ENCODE results near the gene ZNF579. TPM values are rescaled to one million over a fixed set of nuclear protein-coding genes. Genes with fewer than 3 reads are reported as not detected.
A peak's percentile ranks its signal among the peaks of the same experiment; 100 is the strongest.

Gene ZNF579
- total and polyA plus RNA-seq, 4 donors: 0.63 to 13.1 (median 12.7) TPM

- Histone ChIP-seq H3K27me3 (ENCODE audit: control insufficient read depth in 1 of 2, insufficient read depth in 2 of 2, low read length in 1 of 2) (no peaks in the 10 kb centered on the region), H3K4me3 (ENCODE audit: low read length in 2 of 2) (no peak overlapping the region), H3K27ac (ENCODE audit: low read depth in 1 of 2, low read length in 2 of 2) (no peak overlapping the region), H3K36me3 (ENCODE audit: control insufficient read depth in 1 of 2, insufficient read depth in 2 of 2, low read length in 1 of 2) (peaks cover 0 to 7% of the 10 kb centered on the region in 2 donors), H3K4me1 (ENCODE audit: control insufficient read depth in 1 of 2, insufficient read depth in 2 of 2, low read length in 2 of 2) (no peaks in the 10 kb centered on the region), H3K9me3 (ENCODE audit: control insufficient read depth, low read length) (no peaks in the 10 kb centered on the region)
- ATAC-seq (ENCODE audit: low FRiP score) (no peak), DNase-seq (no peak)
- intact Hi-C loops (cut with DNase I): no loop called here
- 93 to 94% methylated on average over 70 to 75 of the region's 75 CpGs for WGBS, 2 donors
Observed at GRCh38 chr19:55613930-55614710, 33.5 kb upstream of the ZNF579 start.

DNA sequence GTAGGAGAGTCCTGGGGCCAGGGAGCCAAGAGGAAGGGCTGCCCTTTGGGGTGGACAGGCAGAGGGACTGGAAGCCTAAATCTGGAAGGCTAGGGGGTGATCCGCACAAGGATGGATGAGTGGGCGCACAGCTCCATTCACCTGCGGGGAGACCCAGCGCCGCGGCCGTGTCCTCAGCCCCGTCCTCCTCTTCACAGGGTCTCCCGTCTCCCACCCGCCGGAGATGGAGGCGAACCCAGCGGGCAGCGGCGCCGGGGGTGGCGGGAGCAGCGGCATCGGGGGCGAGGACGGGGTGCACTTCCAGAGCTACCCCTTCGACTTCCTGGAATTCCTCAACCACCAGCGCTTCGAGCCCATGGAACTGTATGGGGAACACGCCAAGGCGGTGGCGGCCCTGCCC, 32.7 kb upstream of the ZNF579 start:
- intact Hi-C loops (cut with DNase I): no loop called here
- no peaks in the 10 kb centered on the region for H3K27me3 ChIP-seq (ENCODE audit: control insufficient read depth in 1 of 2, insufficient read depth in 2 of 2, low read length in 1 of 2)
- H3K4me1 ChIP-seq (ENCODE audit: control insufficient read depth in 1 of 2, insufficient read depth in 2 of 2, low read length in 2 of 2): no peaks in the 10 kb centered on the region
- H3K27ac ChIP-seq (ENCODE audit: low read depth in 1 of 2, low read length in 2 of 2): no peak overlapping the region
- H3K4me3 ChIP-seq (ENCODE audit: low read length in 2 of 2): no peak overlapping the region
- no peaks in the 10 kb centered on the region for H3K9me3 ChIP-seq (ENCODE audit: control insufficient read depth, low read length)
- WGBS, 2 donors: 93 to 97% methylated on average over 20 to 27 of the region's 27 CpGs
- no peak for DNase-seq
- ATAC-seq (ENCODE audit: low FRiP score): no peak
- H3K36me3 ChIP-seq (ENCODE audit: control insufficient read depth in 1 of 2, insufficient read depth in 2 of 2, low read length in 1 of 2): peaks cover 0 to 7% of the 10 kb centered on the region in 2 donors

DNA sequence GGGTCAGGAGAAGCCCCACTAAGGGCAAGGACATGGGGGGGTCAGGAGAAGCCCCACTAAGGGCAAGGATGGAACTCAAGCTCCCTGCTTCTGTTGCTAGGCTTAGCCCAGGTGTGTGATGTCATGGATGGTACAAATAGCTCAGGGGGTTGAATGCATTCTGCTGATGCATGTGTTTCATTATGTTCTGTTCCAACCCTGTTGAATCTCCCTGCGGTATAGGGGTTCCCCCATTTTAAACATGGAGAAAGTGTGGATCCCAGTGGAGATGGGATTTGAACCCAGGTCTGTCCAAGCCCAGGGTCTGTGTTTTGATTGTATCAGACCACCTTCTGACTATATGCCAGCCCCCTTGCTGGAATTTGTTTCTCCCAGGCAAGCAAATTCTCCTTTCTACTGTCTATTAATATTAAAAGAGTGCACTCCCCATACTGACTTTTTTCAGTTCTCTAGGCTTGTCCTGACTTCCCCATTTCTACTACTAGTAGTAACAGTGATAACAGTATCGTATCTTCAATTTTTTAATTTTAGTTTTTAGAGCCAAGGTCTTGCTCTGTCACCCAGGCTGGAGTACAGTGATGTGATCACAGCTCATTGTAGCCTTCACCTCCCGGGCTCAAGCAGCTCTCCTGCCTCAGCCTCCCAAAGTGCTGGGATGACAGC, 31.5 kb upstream of the ZNF579 start:
- intact Hi-C loops (cut with DNase I): no loop called here
- Histone ChIP-seq H3K4me3 (ENCODE audit: low read length in 2 of 2) (no peak overlapping the region), H3K9me3 (ENCODE audit: control insufficient read depth, low read length) (no peaks in the 10 kb centered on the region), H3K27ac (ENCODE audit: low read depth in 1 of 2, low read length in 2 of 2) (no peak overlapping the region), H3K27me3 (ENCODE audit: control insufficient read depth in 1 of 2, insufficient read depth in 2 of 2, low read length in 1 of 2) (no peaks in the 10 kb centered on the region), H3K36me3 (ENCODE audit: control insufficient read depth in 1 of 2, insufficient read depth in 2 of 2, low read length in 1 of 2) (peaks cover 0 to 7% of the 10 kb centered on the region in 2 donors), H3K4me1 (ENCODE audit: control insufficient read depth in 1 of 2, insufficient read depth in 2 of 2, low read length in 2 of 2) (no peaks in the 10 kb centered on the region)
- DNase-seq (no peak), ATAC-seq (ENCODE audit: low FRiP score) (no peak)
- WGBS, 2 donors: 76 to 79% methylated on average over 3 of the region's 3 CpGs

- 68 to 70% methylated on average over 15 of the region's 15 CpGs for WGBS, 2 donors
- intact Hi-C loops (cut with DNase I): no loop called here
- Histone ChIP-seq H3K36me3 (ENCODE audit: control insufficient read depth in 1 of 2, insufficient read depth in 2 of 2, low read length in 1 of 2) (peaks cover 0 to 6% of the 10 kb centered on the region in 2 donors), H3K4me1 (ENCODE audit: control insufficient read depth in 1 of 2, insufficient read depth in 2 of 2, low read length in 2 of 2) (no peaks in the 10 kb centered on the region), H3K9me3 (ENCODE audit: control insufficient read depth, low read length) (no peaks in the 10 kb centered on the region), H3K27ac (ENCODE audit: low read depth in 1 of 2, low read length in 2 of 2) (no peak overlapping the region), H3K27me3 (ENCODE audit: control insufficient read depth in 1 of 2, insufficient read depth in 2 of 2, low read length in 1 of 2) (no peaks in the 10 kb centered on the region), H3K4me3 (ENCODE audit: low read length in 2 of 2) (no peak overlapping the region)
- no peak for ATAC-seq (ENCODE audit: low FRiP score)
- no peak for DNase-seq
Observed at GRCh38 chr19:55611300-55611982, 30.8 kb upstream of the ZNF579 start.

DNA sequence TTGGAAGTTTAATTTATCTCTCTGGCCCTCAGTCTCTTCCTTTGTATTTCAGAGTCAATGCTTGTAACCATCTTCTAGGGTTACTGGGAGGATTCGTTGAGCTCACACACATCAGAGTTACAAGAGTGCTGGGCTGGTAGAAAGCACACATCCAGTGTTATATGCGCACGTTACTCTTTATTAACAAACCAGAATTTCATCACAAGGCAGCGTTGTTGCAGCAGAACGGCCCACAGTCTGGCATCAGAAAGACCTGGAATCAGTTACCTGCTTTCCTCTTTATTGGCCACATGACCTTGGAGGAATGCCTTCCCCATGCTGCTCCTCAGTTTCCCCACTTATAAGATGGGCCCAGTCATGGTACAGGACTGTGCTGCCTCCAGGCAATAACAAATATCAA, 28.7 kb upstream of the ZNF579 start:
- no peak for DNase-seq
- Histone ChIP-seq H3K4me3 (ENCODE audit: low read length in 2 of 2) (no peak overlapping the region), H3K9me3 (ENCODE audit: control insufficient read depth, low read length) (no peaks in the 10 kb centered on the region), H3K4me1 (ENCODE audit: control insufficient read depth in 1 of 2, insufficient read depth in 2 of 2, low read length in 2 of 2) (no peaks in the 10 kb centered on the region), H3K36me3 (ENCODE audit: control insufficient read depth in 1 of 2, insufficient read depth in 2 of 2, low read length in 1 of 2) (peaks cover 0 to 1% of the 10 kb centered on the region in 2 donors), H3K27ac (ENCODE audit: low read depth in 1 of 2, low read length in 2 of 2) (no peak overlapping the region), H3K27me3 (ENCODE audit: control insufficient read depth in 1 of 2, insufficient read depth in 2 of 2, low read length in 1 of 2) (no peaks in the 10 kb centered on the region)
- ATAC-seq (ENCODE audit: low FRiP score): no peak
- WGBS, 2 donors: 95% methylated on average over 5 of the region's 5 CpGs
- intact Hi-C loops (cut with DNase I): loop anchor here in 1 of 2 donors (5.0 kb wide), 1 partner anchor 92 kb away; no protein-coding TSS in a partner anchor

DNA sequence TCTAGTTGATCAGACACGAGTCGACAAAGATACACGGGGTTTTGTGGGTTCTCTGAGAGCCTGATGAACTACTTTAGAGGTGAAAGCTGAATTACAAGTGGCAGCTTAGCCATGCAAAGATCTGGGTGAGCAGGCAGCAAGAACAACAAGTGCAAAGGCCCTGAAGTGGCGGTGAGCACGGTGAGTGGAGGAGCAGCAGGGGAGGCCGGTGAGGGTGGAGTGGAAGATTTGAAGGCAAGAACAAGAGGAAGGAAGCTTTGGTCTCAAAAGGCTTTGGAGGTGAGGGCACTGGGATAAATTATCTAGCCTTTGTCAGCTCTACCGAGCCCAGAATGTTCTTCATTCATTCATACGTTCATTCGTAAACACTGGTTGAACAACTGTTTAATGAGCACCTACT, 26.2 kb upstream of the ZNF579 start:
- H3K4me1 ChIP-seq (ENCODE audit: control insufficient read depth in 1 of 2, insufficient read depth in 2 of 2, low read length in 2 of 2): no peaks in the 10 kb centered on the region
- no peaks in the 10 kb centered on the region for H3K27me3 ChIP-seq (ENCODE audit: control insufficient read depth in 1 of 2, insufficient read depth in 2 of 2, low read length in 1 of 2)
- WGBS, 2 donors: 76 to 77% methylated on average over 9 of the region's 9 CpGs
- no peak overlapping the region for H3K4me3 ChIP-seq (ENCODE audit: low read length in 2 of 2)
- intact Hi-C loops (cut with DNase I): loop anchor here (1.0 to 5.0 kb wide), 2 partner anchors 90 to 91 kb away; no protein-coding TSS in a partner anchor
- no peak for ATAC-seq (ENCODE audit: low FRiP score)
- H3K36me3 ChIP-seq (ENCODE audit: control insufficient read depth in 1 of 2, insufficient read depth in 2 of 2, low read length in 1 of 2): peaks cover 0 to 1% of the 10 kb centered on the region in 2 donors
- DNase-seq: no peak
- H3K9me3 ChIP-seq (ENCODE audit: control insufficient read depth, low read length): no peaks in the 10 kb centered on the region
- no peak overlapping the region for H3K27ac ChIP-seq (ENCODE audit: low read depth in 1 of 2, low read length in 2 of 2)

- Histone ChIP-seq H3K27me3 (ENCODE audit: control insufficient read depth in 1 of 2, insufficient read depth in 2 of 2, low read length in 1 of 2) (no peaks in the 10 kb centered on the region), H3K27ac (ENCODE audit: low read depth in 1 of 2, low read length in 2 of 2) (peak overlapping the region in 1 of 2 donors; percentile 20), H3K9me3 (ENCODE audit: control insufficient read depth, low read length) (no peaks in the 10 kb centered on the region), H3K4me3 (ENCODE audit: low read length in 2 of 2) (peak overlapping the region in 1 of 2 donors; percentile 69), H3K36me3 (ENCODE audit: control insufficient read depth in 1 of 2, insufficient read depth in 2 of 2, low read length in 1 of 2) (peaks cover 0 to 1% of the 10 kb centered on the region in 2 donors), H3K4me1 (ENCODE audit: control insufficient read depth in 1 of 2, insufficient read depth in 2 of 2, low read length in 2 of 2) (no peaks in the 10 kb centered on the region)
- DNase-seq (no peak), ATAC-seq (ENCODE audit: low FRiP score) (no peak)
- 18 to 20% methylated on average over 12 of the region's 12 CpGs for WGBS, 2 donors
- intact Hi-C loops (cut with DNase I): loop anchor here (1.0 to 5.0 kb wide), 2 partner anchors 89 to 90 kb away; no protein-coding TSS in a partner anchor
Observed at GRCh38 chr19:55606471-55606787, 25.8 kb upstream of the ZNF579 start.

- intact Hi-C loops (cut with DNase I): loop anchor here (1.0 to 5.0 kb wide), 2 partner anchors 89 to 90 kb away; no protein-coding TSS in a partner anchor
- DNase-seq (peak; percentile 76 to 90), ATAC-seq (ENCODE audit: low FRiP score) (peak; percentile 58)
- Histone ChIP-seq H3K4me1 (ENCODE audit: control insufficient read depth in 1 of 2, insufficient read depth in 2 of 2, low read length in 2 of 2) (no peaks in the 10 kb centered on the region), H3K27ac (ENCODE audit: low read depth in 1 of 2, low read length in 2 of 2) (peak within 1 kb of the TSS; percentile 67 to 77), H3K27me3 (ENCODE audit: control insufficient read depth in 1 of 2, insufficient read depth in 2 of 2, low read length in 1 of 2) (no peaks in the 10 kb centered on the region), H3K9me3 (ENCODE audit: control insufficient read depth, low read length) (no peaks in the 10 kb centered on the region), H3K36me3 (ENCODE audit: control insufficient read depth in 1 of 2, insufficient read depth in 2 of 2, low read length in 1 of 2) (peaks cover 0 to 1% of the 10 kb centered on the region in 2 donors), H3K4me3 (ENCODE audit: low read length in 2 of 2) (peak within 1 kb of the TSS; percentile 69 to 81)
- WGBS, 2 donors: 1% methylated on average over 33 to 44 of the region's 44 CpGs
Observed at GRCh38 chr19:55605637-55606470, 25.2 kb upstream of the ZNF579 start, which contains the start of gene ZNF865. Gene ZNF865, plus strand, starts transcription at chr19:55605647. Its CDS starts 7,972 bp downstream, at chr19:55613619.
